Transverse colon (tissue), 4 donors: ENCODE data around the gene ZMYND19.
"Not testable (repeated sequence)": the region's sequence is repeated elsewhere in the genome, so short reads cannot be mapped to it uniquely, and the experiment has no call there.

Experiments used
- EP300 ChIP-seq: sonication (generic); formaldehyde crosslinking; IDR thresholded peaks from one replicate; pipeline ENCODE4 v1.6.1; 2017; ENCODE audit warnings: antibody characterized with exemption, low read depth
- POLR2A ChIP-seq: fragments of 450-650 bp; IDR thresholded peaks from one replicate; pipeline ENCODE4 v1.6.1; 2016; ENCODE audit warnings: antibody characterized with exemption, mild to moderate bottlenecking, moderate library complexity
- POLR2AphosphoS5 ChIP-seq, 3 donors: sonication (generic); formaldehyde crosslinking; IDR thresholded peaks; one replicate each; pipeline ENCODE4 v1.6.1; 2016; ENCODE audit warnings: antibody characterized with exemption in 3 of 3
- TF ChIP-seq, protein P1 (sequence below), 5 experiments: fragments of 200-600 bp in 3 of 5; fragments of 450-650 bp in 2 of 5; sonication (generic) in 3 of 5; IDR thresholded peaks; 1 replicate in 2 of 5; 2 replicates in 3 of 5; pipeline ENCODE4 v1.5.1; 2016 to 2017; ENCODE audit warnings: antibody characterized with exemption in 5 of 5, inconsistent platforms in 3 of 5, mild to moderate bottlenecking in 2 of 5, moderate library complexity in 1 of 5

DNA sequence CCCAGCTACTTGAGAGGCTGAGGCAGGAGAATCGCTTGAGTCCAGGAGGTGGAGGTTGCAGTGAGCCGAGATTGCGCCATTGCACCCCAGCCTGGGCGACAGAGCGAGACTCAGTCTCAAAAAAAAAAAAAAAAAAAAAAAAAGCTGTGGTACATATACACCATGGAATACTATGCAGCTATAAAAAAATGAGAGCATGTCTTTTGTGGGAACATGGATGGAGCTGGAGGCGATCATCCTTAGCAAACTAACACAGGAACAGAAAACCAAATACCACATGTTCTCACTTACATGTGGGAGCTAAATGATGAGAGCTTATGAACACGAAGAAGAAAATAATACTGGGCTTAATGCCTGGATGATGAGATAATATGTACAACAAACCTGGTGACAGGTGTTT, 6.3 kb upstream of the ZMYND19 start:
- TF ChIP-seq POLR2A; POLR2AphosphoS5 (IDR thresholded peaks at IDR 0.05); EP300: not testable (repeated sequence)
- TF ChIP-seq, protein P1, sequence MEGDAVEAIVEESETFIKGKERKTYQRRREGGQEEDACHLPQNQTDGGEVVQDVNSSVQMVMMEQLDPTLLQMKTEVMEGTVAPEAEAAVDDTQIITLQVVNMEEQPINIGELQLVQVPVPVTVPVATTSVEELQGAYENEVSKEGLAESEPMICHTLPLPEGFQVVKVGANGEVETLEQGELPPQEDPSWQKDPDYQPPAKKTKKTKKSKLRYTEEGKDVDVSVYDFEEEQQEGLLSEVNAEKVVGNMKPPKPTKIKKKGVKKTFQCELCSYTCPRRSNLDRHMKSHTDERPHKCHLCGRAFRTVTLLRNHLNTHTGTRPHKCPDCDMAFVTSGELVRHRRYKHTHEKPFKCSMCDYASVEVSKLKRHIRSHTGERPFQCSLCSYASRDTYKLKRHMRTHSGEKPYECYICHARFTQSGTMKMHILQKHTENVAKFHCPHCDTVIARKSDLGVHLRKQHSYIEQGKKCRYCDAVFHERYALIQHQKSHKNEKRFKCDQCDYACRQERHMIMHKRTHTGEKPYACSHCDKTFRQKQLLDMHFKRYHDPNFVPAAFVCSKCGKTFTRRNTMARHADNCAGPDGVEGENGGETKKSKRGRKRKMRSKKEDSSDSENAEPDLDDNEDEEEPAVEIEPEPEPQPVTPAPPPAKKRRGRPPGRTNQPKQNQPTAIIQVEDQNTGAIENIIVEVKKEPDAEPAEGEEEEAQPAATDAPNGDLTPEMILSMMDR (IDR thresholded peaks at IDR 0.05), result not testable (repeated sequence)
